Measurements from ENCODE around the gene MOV10L1.

The MOV10L1 gene

DNA sequence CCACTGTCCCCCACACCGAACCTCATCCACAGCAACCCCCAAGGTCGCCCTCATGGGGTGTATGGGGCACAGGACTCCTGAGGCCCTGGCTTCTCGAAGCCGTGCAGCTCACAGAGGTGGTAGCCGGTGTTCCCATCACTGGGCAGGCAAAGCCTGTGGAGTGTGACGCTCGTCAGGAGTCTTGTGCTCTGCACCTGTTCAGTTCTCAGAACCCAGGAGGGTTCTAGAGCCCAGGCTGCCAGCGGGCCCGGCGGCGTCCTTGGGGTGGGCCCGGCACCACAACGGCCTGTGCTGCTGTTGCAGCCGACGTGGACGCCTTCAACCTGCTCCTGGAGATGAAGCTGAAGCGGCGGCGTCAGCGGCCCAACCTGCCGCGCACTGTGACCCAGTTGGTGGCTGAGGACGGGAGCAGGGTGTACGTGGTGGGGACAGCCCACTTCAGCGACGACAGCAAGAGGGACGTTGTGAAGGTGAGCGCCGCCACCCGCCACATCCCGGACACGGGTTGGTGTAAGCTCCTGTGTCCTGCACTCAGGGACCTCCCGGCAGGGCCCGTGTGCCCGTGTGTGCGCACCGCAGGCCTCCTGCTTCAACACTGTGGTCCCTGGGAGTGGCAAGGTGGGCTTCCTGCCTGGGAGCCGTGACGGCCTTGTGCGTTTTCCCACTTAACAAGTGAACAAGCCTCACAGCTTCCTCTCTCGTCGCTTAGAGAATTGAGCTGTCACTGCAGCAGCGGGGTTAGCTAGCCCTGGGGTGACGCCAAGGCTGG lies 104.4 kb downstream of the MOV10L1 start:
- Histone ChIP-seq H2BK12ac (ENCODE audit: low read length) (no peak overlapping the region), H3K27me3 (ENCODE audit: control insufficient read depth in 3 of 3, insufficient read depth in 3 of 3, low read depth in 1 of 3, low read length in 3 of 3) (no peaks in the 10 kb centered on the region), H3K4ac (ENCODE audit: low read length) (no peak overlapping the region), H2BK5ac (ENCODE audit: low read length) (peak overlapping the region; percentile 75), H2AFZ (ENCODE audit: low read length) (no peak overlapping the region), H3K36me3 (replicated peaks in 1 of 2; ENCODE audit: control insufficient read depth in 2 of 2, insufficient read depth in 2 of 2, low read length in 2 of 2) (peaks cover 21 to 40% of the 10 kb centered on the region in 2 donors), H4K8ac (ENCODE audit: low read depth, low read length) (no peak overlapping the region), H3K14ac (ENCODE audit: low read length) (no peak overlapping the region), H4K91ac (ENCODE audit: low read depth, low read length, poor library complexity) (no peak overlapping the region), H3K4me3 (ENCODE audit: low read length in 2 of 2) (no peak overlapping the region), H3K23ac (ENCODE audit: low read depth, low read length, poor library complexity) (peak overlapping the region; percentile 91), H2BK120ac (ENCODE audit: low read depth, low read length) (no peak overlapping the region), H2AK5ac (ENCODE audit: low read depth, low read length) (peak overlapping the region; percentile 28), H3K79me1 (ENCODE audit: low read depth, low read length) (peaks cover 16% of the 10 kb centered on the region), H3K27ac (replicated peaks; ENCODE audit: low read length) (no peak overlapping the region), H2BK15ac (ENCODE audit: low read length) (no peak overlapping the region), H3K4me2 (ENCODE audit: insufficient read depth, low read length, poor library complexity, severe bottlenecking) (no peak overlapping the region), H3K4me1 (ENCODE audit: control insufficient read depth in 2 of 2, insufficient read depth in 1 of 2, low read depth in 1 of 2, low read length in 2 of 2) (peaks cover 0 to 4% of the 10 kb centered on the region in 2 donors), H3K9me3 (replicated peaks in 1 of 2; ENCODE audit: control insufficient read depth in 2 of 2, insufficient read depth in 1 of 2, low read depth in 1 of 2, low read length in 2 of 2) (peaks cover 0 to 2% of the 10 kb centered on the region in 2 donors), H3K18ac (ENCODE audit: low read length) (no peak overlapping the region), H3K9ac (ENCODE audit: low read depth, low read length, poor library complexity) (peak overlapping the region; percentile 50)
- no peak for DNase-seq (ENCODE audit: low spot score)
- no CpG with 5 or more reads among the region's 44 CpGs for WGBS, 2 donors (ENCODE audit: extremely low coverage in 2 of 2, insufficient read length in 2 of 2, insufficient replicate concordance in 1 of 2)

DNA sequence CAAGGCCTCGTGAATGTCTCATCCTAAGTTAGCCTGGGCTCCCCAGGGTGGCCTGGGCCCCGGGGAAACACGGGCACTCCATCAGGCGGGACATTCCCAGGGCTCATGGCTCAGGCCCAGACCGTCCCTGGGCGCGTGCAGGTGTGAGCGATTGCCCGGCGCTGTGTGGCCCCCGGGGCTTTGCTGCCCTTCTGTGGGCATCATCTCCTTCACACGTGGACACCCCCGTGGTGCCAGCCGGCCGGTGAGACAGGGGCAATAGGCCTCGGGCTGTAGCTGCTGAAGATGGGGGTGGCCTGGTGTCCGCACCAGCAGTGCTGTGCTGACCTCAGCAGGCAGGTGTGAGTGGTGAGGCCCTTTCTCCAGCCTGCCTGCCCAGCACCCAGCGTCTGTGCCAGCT lies 106.5 kb downstream of the MOV10L1 start:
- Histone ChIP-seq H3K9me3 (replicated peaks in 1 of 2; ENCODE audit: control insufficient read depth in 2 of 2, insufficient read depth in 1 of 2, low read depth in 1 of 2, low read length in 2 of 2) (peaks cover 0 to 2% of the 10 kb centered on the region in 2 donors), H3K4me3 (ENCODE audit: low read length in 2 of 2) (no peak overlapping the region), H3K27me3 (ENCODE audit: control insufficient read depth in 3 of 3, insufficient read depth in 3 of 3, low read depth in 1 of 3, low read length in 3 of 3) (no peaks in the 10 kb centered on the region), H2AK5ac (ENCODE audit: low read depth, low read length) (no peak overlapping the region), H3K4me1 (ENCODE audit: control insufficient read depth in 2 of 2, insufficient read depth in 1 of 2, low read depth in 1 of 2, low read length in 2 of 2) (peaks cover 3 to 5% of the 10 kb centered on the region in 2 donors), H3K4ac (ENCODE audit: low read length) (no peak overlapping the region), H2BK12ac (ENCODE audit: low read length) (no peak overlapping the region), H3K23ac (ENCODE audit: low read depth, low read length, poor library complexity) (no peak overlapping the region), H4K8ac (ENCODE audit: low read depth, low read length) (no peak overlapping the region), H3K4me2 (ENCODE audit: insufficient read depth, low read length, poor library complexity, severe bottlenecking) (no peak overlapping the region), H4K91ac (ENCODE audit: low read depth, low read length, poor library complexity) (no peak overlapping the region), H3K27ac (replicated peaks; ENCODE audit: low read length) (no peak overlapping the region), H2AFZ (ENCODE audit: low read length) (no peak overlapping the region), H2BK120ac (ENCODE audit: low read depth, low read length) (no peak overlapping the region), H2BK15ac (ENCODE audit: low read length) (no peak overlapping the region), H3K79me1 (ENCODE audit: low read depth, low read length) (peaks cover 10% of the 10 kb centered on the region), H3K18ac (ENCODE audit: low read length) (no peak overlapping the region), H3K36me3 (replicated peaks in 1 of 2; ENCODE audit: control insufficient read depth in 2 of 2, insufficient read depth in 2 of 2, low read length in 2 of 2) (peaks cover 22 to 45% of the 10 kb centered on the region in 2 donors), H2BK5ac (ENCODE audit: low read length) (peak overlapping the region; percentile 66), H3K9ac (ENCODE audit: low read depth, low read length, poor library complexity) (no peak overlapping the region), H3K14ac (ENCODE audit: low read length) (no peak overlapping the region)
- WGBS, 2 donors (ENCODE audit: extremely low coverage in 2 of 2, insufficient read length in 2 of 2, insufficient replicate concordance in 1 of 2): no CpG with 5 or more reads among the region's 18 CpGs
- no peak for DNase-seq (ENCODE audit: low spot score)

DNA sequence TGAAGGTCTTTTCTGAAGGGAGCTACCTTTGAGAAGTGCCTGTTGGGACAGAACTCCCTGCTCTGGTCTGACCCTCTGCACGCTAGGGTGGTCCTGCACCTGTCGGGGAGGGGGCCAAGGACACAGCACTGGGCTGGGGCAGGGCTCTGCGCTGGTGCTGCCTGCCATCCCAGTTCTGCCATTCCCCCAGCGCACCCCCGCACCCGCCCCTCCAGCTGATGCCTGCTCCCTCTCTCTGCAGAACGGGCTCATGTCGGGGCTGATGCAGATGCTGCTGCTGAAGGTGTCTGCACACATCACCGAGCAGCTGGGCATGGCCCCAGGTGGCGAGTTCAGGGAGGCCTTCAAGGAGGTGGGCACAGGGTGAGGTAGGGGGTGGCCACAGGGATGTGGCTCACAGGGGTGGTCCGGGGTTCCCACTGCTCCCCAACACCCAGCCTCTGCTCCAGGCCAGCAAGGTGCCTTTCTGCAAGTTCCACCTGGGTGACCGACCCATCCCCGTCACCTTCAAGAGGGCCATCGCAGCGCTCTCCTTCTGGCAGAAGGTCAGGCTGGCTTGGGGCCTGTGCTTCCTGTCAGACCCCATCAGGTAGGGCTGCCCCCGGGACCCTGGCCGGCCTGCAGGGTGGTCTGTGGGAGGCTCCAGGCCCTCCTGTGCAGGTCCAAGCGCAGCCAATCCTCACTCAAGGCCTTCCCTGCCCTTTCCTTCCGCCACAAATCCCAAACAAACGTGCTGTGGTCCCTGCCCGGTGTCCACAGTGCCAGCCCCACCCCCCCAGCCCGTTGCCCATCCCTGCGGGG lies 107.4 kb downstream of the MOV10L1 start:
- no CpG with 5 or more reads among the region's 23 CpGs for WGBS, 2 donors (ENCODE audit: extremely low coverage in 2 of 2, insufficient read length in 2 of 2, insufficient replicate concordance in 1 of 2)
- DNase-seq (ENCODE audit: low spot score): no peak
- Histone ChIP-seq H3K79me1 (ENCODE audit: low read depth, low read length) (peaks cover 19% of the 10 kb centered on the region), H3K14ac (ENCODE audit: low read length) (no peak overlapping the region), H2BK15ac (ENCODE audit: low read length) (no peak overlapping the region), H3K4me3 (ENCODE audit: low read length in 2 of 2) (no peak overlapping the region), H3K4me2 (ENCODE audit: insufficient read depth, low read length, poor library complexity, severe bottlenecking) (no peak overlapping the region), H3K27ac (replicated peaks; ENCODE audit: low read length) (no peak overlapping the region), H3K36me3 (replicated peaks in 1 of 2; ENCODE audit: control insufficient read depth in 2 of 2, insufficient read depth in 2 of 2, low read length in 2 of 2) (peaks cover 22 to 45% of the 10 kb centered on the region in 2 donors), H3K27me3 (ENCODE audit: control insufficient read depth in 3 of 3, insufficient read depth in 3 of 3, low read depth in 1 of 3, low read length in 3 of 3) (no peaks in the 10 kb centered on the region), H2AFZ (ENCODE audit: low read length) (no peak overlapping the region), H3K4ac (ENCODE audit: low read length) (no peak overlapping the region), H3K18ac (ENCODE audit: low read length) (no peak overlapping the region), H3K23ac (ENCODE audit: low read depth, low read length, poor library complexity) (no peak overlapping the region), H4K8ac (ENCODE audit: low read depth, low read length) (no peak overlapping the region), H3K9ac (ENCODE audit: low read depth, low read length, poor library complexity) (no peak overlapping the region), H2AK5ac (ENCODE audit: low read depth, low read length) (peak overlapping the region; percentile 14), H3K9me3 (replicated peaks in 1 of 2; ENCODE audit: control insufficient read depth in 2 of 2, insufficient read depth in 1 of 2, low read depth in 1 of 2, low read length in 2 of 2) (peaks cover 0 to 2% of the 10 kb centered on the region in 2 donors), H2BK120ac (ENCODE audit: low read depth, low read length) (no peak overlapping the region), H4K91ac (ENCODE audit: low read depth, low read length, poor library complexity) (no peak overlapping the region), H2BK12ac (ENCODE audit: low read length) (no peak overlapping the region), H2BK5ac (ENCODE audit: low read length) (peak overlapping the region; percentile 5), H3K4me1 (ENCODE audit: control insufficient read depth in 2 of 2, insufficient read depth in 1 of 2, low read depth in 1 of 2, low read length in 2 of 2) (peaks cover 9 to 11% of the 10 kb centered on the region in 2 donors)
